Activated T-helper 17 cell treated with anti-CD3 and anti-CD28 coated beads, Interleukin-2, amount 50 U/mL, for 72 hours (primary cell): ENCODE measurements around the gene BMERB1. TPM values are rescaled to one million over a fixed set of nuclear protein-coding genes. Genes with fewer than 3 reads are reported as not detected.

Experiments used
- ATAC-seq: fragments of 150-1000 bp; cut with Tn5 transposase; replicated peaks from 2 replicates; pipeline ENCODE4 v1.10.0; 2021; ENCODE audit warnings: mild to moderate bottlenecking, moderate library complexity
- H3K27ac Mint-ChIP-seq: one replicate; pipeline ENCODE4 v1.8.0; 2022; ENCODE audit warnings: mixed read lengths
- H3K27me3 Mint-ChIP-seq: one replicate; pipeline ENCODE4 v1.8.0; 2022; ENCODE audit warnings: mixed read lengths
- H3K36me3 Mint-ChIP-seq: one replicate; pipeline ENCODE4 v1.8.0; 2022; ENCODE audit warnings: low read depth, mild to moderate bottlenecking, mixed read lengths
- H3K4me1 Mint-ChIP-seq: one replicate; pipeline ENCODE4 v1.8.0; 2022; ENCODE audit warnings: mixed read lengths
- H3K4me3 Mint-ChIP-seq: one replicate; pipeline ENCODE4 v1.8.0; 2022; ENCODE audit warnings: mild to moderate bottlenecking, mixed read lengths
- H3K9me3 Mint-ChIP-seq: one replicate; pipeline ENCODE4 v1.8.0; 2022; ENCODE audit warnings: mixed read lengths
- total RNA-seq, 2 donors: library from RNA; stranded (reverse); gene quantifications; one replicate each; pipeline ENCODE4 v1.2.3, GENCODE V29; 2022

BMERB1 gene
- total RNA-seq, 2 donors from 2014 or later, result 7.0 to 19.3 TPM

DNA sequence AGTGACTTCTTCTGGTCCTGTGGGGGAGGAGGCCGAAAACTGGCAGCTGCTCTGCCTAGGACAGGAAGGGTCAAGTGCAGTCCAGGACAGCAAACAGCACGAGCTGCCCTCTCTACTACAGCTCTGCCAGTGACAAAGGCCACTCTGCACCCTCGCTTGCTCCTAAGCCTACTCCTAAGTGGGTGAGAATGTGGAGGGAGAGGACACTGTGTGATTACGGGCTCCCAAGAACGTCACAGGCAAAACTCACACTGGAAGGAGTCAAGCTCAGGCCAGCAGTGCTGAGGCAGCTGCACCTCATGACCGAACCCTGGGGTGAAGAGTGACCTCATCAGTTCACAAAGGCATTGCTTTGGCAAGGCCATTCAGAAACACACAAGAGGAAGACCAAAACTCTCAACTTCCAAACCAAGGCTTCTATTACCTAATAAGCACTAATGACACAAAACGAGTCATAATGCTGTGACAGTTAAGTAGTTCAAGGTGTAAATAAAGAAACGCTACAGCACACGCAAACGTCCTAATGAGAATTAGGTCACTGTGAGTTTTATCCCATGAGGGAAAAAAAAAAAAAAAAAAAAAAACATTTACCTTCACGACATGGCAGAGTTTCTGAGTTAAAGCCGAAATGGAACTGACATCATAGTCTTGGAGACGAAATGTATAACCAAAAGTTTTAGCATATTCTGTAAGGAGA lies 173.5 kb downstream of the BMERB1 start:
- peaks cover 100% of the 10 kb centered on the region for H3K36me3 Mint-ChIP-seq
- H3K27me3 Mint-ChIP-seq, result no peaks in the 10 kb centered on the region
- no peak overlapping the region for H3K4me3 Mint-ChIP-seq
- H3K9me3 Mint-ChIP-seq, result no peaks in the 10 kb centered on the region
- H3K4me1 Mint-ChIP-seq, result peaks cover 24% of the 10 kb centered on the region
- H3K27ac Mint-ChIP-seq, result no peak overlapping the region
- ATAC-seq, result peak; percentile 30

DNA sequence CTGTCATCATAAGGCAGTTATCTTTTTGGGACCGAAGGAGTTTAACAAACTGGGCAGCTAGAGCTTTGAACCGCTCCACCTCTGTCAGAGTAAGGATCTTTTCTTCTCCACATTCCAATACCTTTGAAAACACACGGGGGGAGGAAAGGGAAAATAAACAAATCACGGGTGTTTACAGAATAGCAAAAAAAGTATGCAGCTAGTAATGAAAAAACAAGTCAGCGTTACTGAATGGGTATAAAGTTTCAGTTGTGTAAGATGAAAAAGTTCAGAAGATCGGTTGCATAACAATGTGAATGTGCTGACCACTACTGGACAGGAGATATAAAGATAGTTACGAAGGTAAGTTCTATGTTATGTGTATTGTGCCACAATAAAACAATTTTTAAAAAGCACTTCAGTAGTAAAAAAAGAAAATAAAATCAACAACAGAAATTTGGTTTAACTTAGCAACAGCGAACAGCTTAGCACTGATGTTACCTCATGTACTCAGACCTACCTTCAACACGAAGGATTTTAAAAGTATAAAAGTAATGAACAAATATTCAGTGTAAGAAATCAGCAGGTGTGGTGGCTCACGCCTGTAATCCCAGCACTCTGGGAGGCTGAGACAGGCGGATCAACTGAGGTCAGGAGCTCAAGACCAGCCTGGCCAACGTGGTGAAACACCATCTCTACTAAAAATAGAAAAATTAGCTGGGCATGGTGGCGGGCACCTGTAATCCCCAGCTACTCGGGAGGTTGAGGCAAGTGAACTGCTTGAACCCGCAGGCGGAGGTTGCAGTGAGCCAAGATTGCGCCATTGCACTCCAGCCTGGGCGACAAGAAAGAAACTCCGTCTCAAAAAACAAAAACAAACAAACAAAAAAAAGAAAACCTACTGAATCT lies 174.3 kb downstream of the BMERB1 start:
- H3K4me3 Mint-ChIP-seq, result no peak overlapping the region
- H3K27me3 Mint-ChIP-seq, result no peaks in the 10 kb centered on the region
- ATAC-seq, result no peak
- H3K27ac Mint-ChIP-seq, result no peak overlapping the region
- peaks cover 100% of the 10 kb centered on the region for H3K36me3 Mint-ChIP-seq
- H3K9me3 Mint-ChIP-seq, result no peaks in the 10 kb centered on the region
- peaks cover 24% of the 10 kb centered on the region for H3K4me1 Mint-ChIP-seq

- Mint-ChIP-seq H3K4me3 (no peak overlapping the region), H3K9me3 (no peaks in the 10 kb centered on the region), H3K4me1 (peaks cover 24% of the 10 kb centered on the region), H3K36me3 (peaks cover 100% of the 10 kb centered on the region), H3K27me3 (no peaks in the 10 kb centered on the region), H3K27ac (no peak overlapping the region)
- ATAC-seq, result no peak
Measured at GRCh38 chr16:15609286-15609649, 174.9 kb downstream of the BMERB1 start.

- Mint-ChIP-seq H3K27ac (peak overlapping the region; percentile 39), H3K36me3 (peaks cover 97% of the 10 kb centered on the region), H3K4me1 (peaks cover 24% of the 10 kb centered on the region), H3K9me3 (no peaks in the 10 kb centered on the region), H3K4me3 (peak overlapping the region; percentile 38), H3K27me3 (no peaks in the 10 kb centered on the region)
- peak; percentile 98 for ATAC-seq
Measured at GRCh38 chr16:15610369-15610871, 176.0 kb downstream of the BMERB1 start.

GRCh38 chr16:15611610-15612009 lies 177.2 kb downstream of the BMERB1 start:
- Mint-ChIP-seq H3K27ac (no peak overlapping the region), H3K4me3 (no peak overlapping the region), H3K4me1 (peaks cover 14% of the 10 kb centered on the region), H3K27me3 (no peaks in the 10 kb centered on the region), H3K36me3 (peaks cover 97% of the 10 kb centered on the region), H3K9me3 (no peaks in the 10 kb centered on the region)
- no peak for ATAC-seq

- H3K27ac Mint-ChIP-seq, result no peak overlapping the region
- no peaks in the 10 kb centered on the region for H3K27me3 Mint-ChIP-seq
- peaks cover 97% of the 10 kb centered on the region for H3K36me3 Mint-ChIP-seq
- no peak overlapping the region for H3K4me3 Mint-ChIP-seq
- H3K4me1 Mint-ChIP-seq, result peaks cover 7% of the 10 kb centered on the region
- no peaks in the 10 kb centered on the region for H3K9me3 Mint-ChIP-seq
- ATAC-seq, result no peak
Measured at GRCh38 chr16:15613676-15614075, 179.3 kb downstream of the BMERB1 start.

DNA sequence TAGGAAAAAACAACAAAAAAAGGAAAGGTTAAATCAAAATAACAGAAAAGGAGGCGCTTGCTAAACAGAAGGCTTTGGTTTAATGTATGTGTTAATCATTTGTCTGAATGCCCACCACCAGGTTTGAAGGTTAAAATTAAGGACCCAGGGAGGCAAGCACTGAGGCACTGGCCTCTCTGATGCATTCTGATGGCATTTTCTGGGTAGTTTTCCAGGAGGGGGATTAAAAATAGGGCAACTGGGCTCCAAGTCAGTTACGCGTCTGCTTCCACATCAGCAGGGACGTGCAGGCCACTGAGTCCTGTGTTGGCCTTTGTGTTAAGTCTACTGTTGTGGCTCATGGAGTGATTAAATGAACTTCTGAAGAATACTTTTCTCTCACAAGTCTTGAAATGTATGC lies 181.6 kb downstream of the BMERB1 start:
- Mint-ChIP-seq H3K27me3 (no peaks in the 10 kb centered on the region), H3K4me3 (no peak overlapping the region), H3K9me3 (no peaks in the 10 kb centered on the region), H3K4me1 (no peaks in the 10 kb centered on the region), H3K27ac (no peak overlapping the region), H3K36me3 (peaks cover 97% of the 10 kb centered on the region)
- ATAC-seq, result no peak

GRCh38 chr16:15616475-15617165 lies 182.2 kb downstream of the BMERB1 start:
- no peaks in the 10 kb centered on the region for H3K27me3 Mint-ChIP-seq
- H3K4me3 Mint-ChIP-seq, result no peak overlapping the region
- H3K36me3 Mint-ChIP-seq, result peaks cover 97% of the 10 kb centered on the region
- ATAC-seq, result no peak
- H3K4me1 Mint-ChIP-seq, result no peaks in the 10 kb centered on the region
- H3K27ac Mint-ChIP-seq, result no peak overlapping the region
- no peaks in the 10 kb centered on the region for H3K9me3 Mint-ChIP-seq

- Mint-ChIP-seq H3K4me3 (no peak overlapping the region), H3K4me1 (no peaks in the 10 kb centered on the region), H3K9me3 (no peaks in the 10 kb centered on the region), H3K27me3 (no peaks in the 10 kb centered on the region), H3K27ac (peak overlapping the region; percentile 53), H3K36me3 (peaks cover 97% of the 10 kb centered on the region)
- no peak for ATAC-seq
Measured at GRCh38 chr16:15617901-15618300, 183.5 kb downstream of the BMERB1 start.

GRCh38 chr16:15618392-15618791 lies 184.0 kb downstream of the BMERB1 start:
- Mint-ChIP-seq H3K36me3 (peaks cover 97% of the 10 kb centered on the region), H3K4me3 (no peak overlapping the region), H3K27ac (peak overlapping the region; percentile 53), H3K4me1 (no peaks in the 10 kb centered on the region), H3K27me3 (no peaks in the 10 kb centered on the region), H3K9me3 (no peaks in the 10 kb centered on the region)
- no peak for ATAC-seq

- H3K9me3 Mint-ChIP-seq, result no peaks in the 10 kb centered on the region
- no peak for ATAC-seq
- no peak overlapping the region for H3K27ac Mint-ChIP-seq
- no peaks in the 10 kb centered on the region for H3K27me3 Mint-ChIP-seq
- H3K36me3 Mint-ChIP-seq, result peaks cover 100% of the 10 kb centered on the region
- no peaks in the 10 kb centered on the region for H3K4me1 Mint-ChIP-seq
- no peak overlapping the region for H3K4me3 Mint-ChIP-seq
Measured at GRCh38 chr16:15620611-15621195, 186.3 kb downstream of the BMERB1 start.

GRCh38 chr16:15621456-15621855 lies 187.1 kb downstream of the BMERB1 start:
- Mint-ChIP-seq H3K27ac (peak overlapping the region; percentile 4), H3K27me3 (no peaks in the 10 kb centered on the region), H3K4me3 (no peak overlapping the region), H3K4me1 (no peaks in the 10 kb centered on the region), H3K36me3 (peaks cover 99% of the 10 kb centered on the region), H3K9me3 (no peaks in the 10 kb centered on the region)
- no peak for ATAC-seq

DNA sequence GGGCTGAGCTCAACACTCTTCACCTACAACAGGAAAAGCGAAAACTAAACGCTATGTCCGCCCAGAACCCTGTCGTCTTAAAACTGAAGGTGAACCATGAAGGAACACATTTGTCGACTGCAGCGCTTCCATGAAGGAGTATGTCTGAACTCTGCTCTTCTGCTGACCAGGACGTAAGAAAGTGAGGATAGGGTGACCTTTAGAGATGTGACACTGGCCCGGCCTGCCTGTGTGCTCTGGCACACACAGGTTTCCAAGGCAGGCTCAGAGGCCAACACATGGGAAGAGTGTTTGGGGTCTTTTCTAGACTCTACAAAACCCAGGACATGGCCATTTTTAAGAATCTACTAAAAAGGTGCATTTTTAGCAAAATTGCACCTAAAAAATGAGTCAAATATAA lies 187.5 kb downstream of the BMERB1 start:
- no peaks in the 10 kb centered on the region for H3K4me1 Mint-ChIP-seq
- H3K9me3 Mint-ChIP-seq, result no peaks in the 10 kb centered on the region
- peak overlapping the region; percentile 4 for H3K27ac Mint-ChIP-seq
- H3K4me3 Mint-ChIP-seq, result no peak overlapping the region
- no peak for ATAC-seq
- H3K27me3 Mint-ChIP-seq, result no peaks in the 10 kb centered on the region
- H3K36me3 Mint-ChIP-seq, result peaks cover 99% of the 10 kb centered on the region

DNA sequence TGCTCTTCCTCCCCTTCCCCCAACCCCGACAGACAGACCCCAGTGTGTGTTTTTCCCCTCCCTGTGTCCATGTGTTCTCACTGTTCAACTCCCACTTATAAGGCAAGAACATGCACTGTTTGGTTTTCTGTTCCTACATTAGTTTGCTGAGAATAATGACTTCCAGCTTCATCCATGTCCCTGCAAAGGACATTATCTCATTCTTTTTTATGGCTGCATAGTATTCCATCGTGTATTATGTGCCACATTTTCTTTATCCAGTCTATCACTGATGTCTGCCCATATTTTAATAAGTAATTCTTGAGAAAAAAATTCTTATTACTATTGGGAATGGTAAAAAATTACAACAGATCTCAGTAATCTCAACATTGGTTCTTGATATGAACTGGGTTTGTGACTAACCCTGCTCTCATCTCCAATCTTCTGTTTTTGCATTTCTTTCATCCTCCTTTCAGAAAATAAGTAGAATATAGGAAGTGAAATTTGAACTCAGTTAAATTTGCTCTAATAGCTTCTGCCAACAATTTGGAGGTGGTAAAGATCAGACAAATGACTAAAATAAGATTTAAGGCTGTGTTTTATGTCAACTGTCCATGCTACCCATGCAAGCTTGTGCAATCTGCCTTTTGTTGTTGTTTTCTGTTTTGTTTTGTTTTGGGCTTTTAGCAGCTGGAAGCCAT lies 197.5 kb downstream of the BMERB1 start:
- Mint-ChIP-seq H3K36me3 (peaks cover 97% of the 10 kb centered on the region), H3K4me1 (peaks cover 27% of the 10 kb centered on the region), H3K9me3 (no peaks in the 10 kb centered on the region), H3K27ac (no peak overlapping the region), H3K4me3 (no peak overlapping the region), H3K27me3 (no peaks in the 10 kb centered on the region)
- no peak for ATAC-seq
